K562 (cell line): ENCODE data around the gene TSGA10IP. TPM values are rescaled to one million over a fixed set of nuclear protein-coding genes. Genes with fewer than 3 reads are reported as not detected.

Experiments used
- ATAC-seq: fragments of 200-7000 bp; cut with Tn5 transposase; 3 replicates; pipeline ENCODE4 v1.9.1; 2020; ENCODE audit warnings: moderate library complexity
- BruUV-seq: library from RNA; stranded (reverse); fragments of 400-500 nt; replicated peaks from 2 replicates; lab custom pipeline; 2021; lab: Mats Ljungman, UMichigan
- CTCF ChIA-PET: fragments of 300-600 bp; formaldehyde crosslinking; extraction: SDS; loops from one replicate; lab custom pipeline; 2021; ENCODE audit warnings: low intra/inter-chr PET ratio; lab: Yijun Ruan, JAX
- POLR2A ChIA-PET: fragments of 300-600, 350-650 bp; sonication (Branson Sonifier 250); formaldehyde crosslinking; extraction: SDS; loops from one replicate; lab custom pipeline; 2021; ENCODE audit warnings: antibody characterized with exemption, inconsistent platforms; lab: Yijun Ruan, JAX
- DNase-seq, 4 experiments: peaks; one replicate each; pipeline versions ENCODE4 v3.0.0 to v3.0.0-alpha.2; 2011 to 2018; ENCODE audit warnings: low spot score in 3 of 4, mixed read lengths in 3 of 4; ENCODE audit errors: extremely low read depth in 1 of 4
- FAIRE-seq: peaks from 2 replicates; lab custom pipeline; 2011; peaks lifted over from hg19 to GRCh38; lab: Jason Lieb, UNC
- H2AFZ ChIP-seq: 2 replicates; pipeline ENCODE4 v1.6.0; 2011; ENCODE audit warnings: low read depth, low read length, control low read depth, inconsistent platforms
- H3K27ac ChIP-seq: fragments of 200-600 bp; 3 replicates; pipeline ENCODE4 v1.8.0; 2011; ENCODE audit warnings: low read depth, mild to moderate bottlenecking, control low read depth, inconsistent platforms, low read length, moderate library complexity, mixed read lengths; ENCODE audit errors: extremely low read depth
- H3K27me3 ChIP-seq, 2 experiments: fragments of 300-600 bp in 1 of 2; 2 replicates in 1 of 2; 3 replicates in 1 of 2; pipeline versions ENCODE4 v1.6.0 to v1.8.0; 2011; ENCODE audit warnings: inconsistent platforms in 2 of 2, low read length in 2 of 2, mild to moderate bottlenecking in 1 of 2, mixed read lengths in 1 of 2, moderate library complexity in 1 of 2; ENCODE audit not compliant: control insufficient read depth in 2 of 2, insufficient read depth in 2 of 2
- H3K36me3 ChIP-seq: fragments of 300-600 bp; 3 replicates; pipeline ENCODE4 v1.8.0; 2011; ENCODE audit warnings: mild to moderate bottlenecking, low read length, inconsistent platforms; ENCODE audit not compliant: control insufficient read depth, insufficient read depth
- H3K4me1 ChIP-seq, 2 experiments: fragments of 200-600 bp in 1 of 2; replicated peaks in 1 of 2; 2 replicates in 1 of 2; 3 replicates in 1 of 2; pipeline versions ENCODE4 v1.5.1 to v1.8.0; 2011; ENCODE audit warnings: inconsistent platforms in 2 of 2, low read length in 2 of 2, mild to moderate bottlenecking in 1 of 2, mixed read lengths in 1 of 2, moderate library complexity in 1 of 2; ENCODE audit not compliant: control insufficient read depth in 2 of 2, insufficient read depth in 2 of 2
- H3K4me2 ChIP-seq: 2 replicates; pipeline ENCODE4 v1.6.1; 2011; ENCODE audit warnings: low read length, control low read depth, inconsistent platforms, mixed read lengths; ENCODE audit not compliant: insufficient read depth
- H3K4me3 ChIP-seq: fragments of 200-600 bp; sonication (generic), shearing (Covaris generic); 2 replicates; pipeline ENCODE4 v1.5.1; 2016; ENCODE audit warnings: control low read depth, inconsistent platforms
- H3K79me2 ChIP-seq: fragments of 200-600 bp; 3 replicates; pipeline ENCODE4 v1.8.0; 2011; ENCODE audit warnings: low read length, inconsistent platforms; ENCODE audit not compliant: control insufficient read depth, insufficient read depth
- H3K9ac ChIP-seq, 2 experiments: 2 replicates each; pipeline versions ENCODE4 v1.6.0 to v1.6.1; 2011; ENCODE audit warnings: low read depth in 2 of 2, low read length in 2 of 2, control low read depth in 1 of 2, inconsistent platforms in 1 of 2, mild to moderate bottlenecking in 1 of 2, mixed read lengths in 1 of 2; ENCODE audit not compliant: insufficient read depth in 1 of 2
- H3K9me1 ChIP-seq: one replicate; pipeline ENCODE4 v1.6.0; 2011; ENCODE audit warnings: inconsistent platforms, mild to moderate bottlenecking, low read length, moderate library complexity; ENCODE audit not compliant: control insufficient read depth, insufficient read depth
- H3K9me3 ChIP-seq: replicated peaks from 2 replicates; pipeline ENCODE4 v1.5.1; 2011; ENCODE audit warnings: low read depth, low read length, inconsistent platforms; ENCODE audit not compliant: control insufficient read depth, insufficient read depth
- H4K20me1 ChIP-seq: replicated peaks from 2 replicates; pipeline ENCODE4 v1.6.1; 2011; ENCODE audit warnings: low read length, inconsistent platforms, mixed read lengths; ENCODE audit not compliant: control insufficient read depth, insufficient read depth
- RBM39 ChIP-seq: fragments of 200-400 bp; formaldehyde crosslinking; optimal IDR thresholded peaks from 2 replicates; pipeline ENCODE3; 2018; ENCODE audit warnings: low read depth, low read length
- SIN3B ChIP-seq: fragments of 450-650 bp; IDR thresholded peaks from 2 replicates; pipeline ENCODE4 v1.6.1; 2017; ENCODE audit warnings: low read depth, mild to moderate bottlenecking, moderate library complexity
- SMAD3 ChIP-seq: fragments of 450-650 bp; formaldehyde crosslinking; conservative IDR thresholded peaks from 2 replicates; pipeline ENCODE4 v1.4.0; 2020; ENCODE audit warnings: mild to moderate bottlenecking
- ZFX ChIP-seq: sonication (generic); formaldehyde crosslinking; IDR thresholded peaks from 2 replicates; pipeline ENCODE4 v1.8.0; 2022; ENCODE audit warnings: mild to moderate bottlenecking, missing genetic modification reagents, moderate library complexity
- ZNF830 ChIP-seq: fragments of 250-450 bp; sonication (Bioruptor Pico); IDR thresholded peaks from 2 replicates; pipeline ENCODE4 v1.5.0; 2021; ENCODE audit warnings: mild to moderate bottlenecking
- WGBS: fragments of 100-300 bp; shearing (Covaris generic); methylation state at CpG from one replicate; pipeline ENCODE4 v1.1.6; 2016; ENCODE audit warnings: low coverage, mixed read lengths; ENCODE audit not compliant: insufficient coverage; ENCODE audit errors: missing lambda C conversion rate; 5-methylcytosine and 5-hydroxymethylcytosine counted together
- in situ Hi-C: fragments of 300-500 bp; cut with MboI; formaldehyde crosslinking; loops from 4 replicates; pipeline ENCODE4 v1.15.0; 2018; ENCODE audit warnings: inconsistent platforms, mixed read lengths
- intact Hi-C: fragments of 100-400 bp; cut with micrococcal nuclease; formaldehyde crosslinking; loops from 2 replicates; pipeline ENCODE4 v1.14.2; 2022
- polyA plus RNA-seq, 8 experiments: library from polyadenylated mRNA; depleted of rRNA in 4 of 8; stranded (reverse) in 5 of 8; unstranded in 3 of 8; fragments of >200 nt; fragmentation: Nextera tagmentation in 2 of 8; fragmentation: Illumina TruSeq in 1 of 8; extraction: Ambion mirVana in 2 of 8; extraction: Trizol in 1 of 8; gene quantifications; 2 replicates each; pipeline versions ENCODE4 v1.2.1 to v1.2.3, GENCODE V29; 2011 to 2014; ENCODE audit warnings: inconsistent platforms in 1 of 8, missing spikeins in 1 of 8
- total RNA-seq, 7 experiments: library from RNA; depleted of rRNA in 6 of 7; stranded (reverse); fragments of >200 nt in 6 of 7; fragmentation: Illumina TruSeq in 2 of 7; extraction: Trizol in 2 of 7; gene quantifications; 2 replicates each; pipeline versions ENCODE4 v1.2.1 to v1.2.3, GENCODE V29; 2011 to 2021; ENCODE audit warnings: low replicate concordance in 1 of 7
- TF ChIP-seq, protein P1 (sequence below): sonication (generic); formaldehyde crosslinking; IDR thresholded peaks from 2 replicates; pipeline ENCODE4 v1.8.0; 2022; ENCODE audit warnings: mild to moderate bottlenecking, missing genetic modification reagents
- TF ChIP-seq, protein P2 (sequence below): fragments of 450-650 bp; formaldehyde crosslinking; IDR thresholded peaks from 2 replicates; pipeline ENCODE4 v1.4.0; 2020; ENCODE audit warnings: mild to moderate bottlenecking, moderate library complexity
- TF ChIP-seq, protein P3 (sequence below): sonication (generic); formaldehyde crosslinking; IDR thresholded peaks from 2 replicates; pipeline ENCODE4 v1.8.0; 2022; ENCODE audit warnings: mild to moderate bottlenecking, missing genetic modification reagents

Gene TSGA10IP
- total and polyA plus RNA-seq, 9 of the 15 experiments (the other 6 are each of a cell fraction or from before 2014, with no cell fraction given), result not detected

DNA sequence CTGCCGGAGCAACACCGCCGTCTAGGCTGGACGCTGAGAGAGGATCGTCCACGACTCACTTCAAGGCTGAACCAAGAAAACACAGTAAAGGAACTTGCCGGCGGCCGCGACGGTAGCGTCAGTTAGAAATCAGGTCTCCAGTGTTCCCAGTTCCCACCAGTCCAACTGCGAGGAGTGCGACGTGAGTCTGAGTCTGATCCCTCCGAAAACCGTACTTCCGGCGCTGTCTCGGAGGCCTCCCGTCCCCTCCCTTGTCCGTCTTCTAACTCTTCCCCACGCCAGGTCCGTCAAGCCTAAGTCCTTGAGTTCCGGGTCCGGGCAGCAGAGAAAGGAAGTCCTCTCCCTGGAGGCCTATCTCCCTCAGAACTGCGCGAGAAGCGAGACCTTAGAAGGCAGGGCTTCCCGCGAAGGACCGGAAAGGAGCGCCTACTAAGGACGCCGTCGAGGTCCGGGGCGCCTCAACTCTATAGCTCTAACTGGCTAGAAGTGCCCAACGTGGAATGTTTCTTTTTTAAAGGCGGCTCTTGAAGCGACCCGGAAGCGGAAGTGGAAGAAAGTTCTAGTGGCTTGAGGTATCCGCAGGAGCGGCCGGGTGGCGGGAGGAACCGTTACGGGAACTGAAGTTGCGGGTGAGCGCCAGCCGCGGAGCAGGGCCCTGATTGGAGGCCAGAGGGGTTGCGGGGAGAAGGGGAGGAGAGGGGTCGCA lies 56.8 kb downstream of the TSGA10IP start, which contains the start of the genes BANF1 and EIF1AD (continued):
- TF ChIP-seq, protein P1, sequence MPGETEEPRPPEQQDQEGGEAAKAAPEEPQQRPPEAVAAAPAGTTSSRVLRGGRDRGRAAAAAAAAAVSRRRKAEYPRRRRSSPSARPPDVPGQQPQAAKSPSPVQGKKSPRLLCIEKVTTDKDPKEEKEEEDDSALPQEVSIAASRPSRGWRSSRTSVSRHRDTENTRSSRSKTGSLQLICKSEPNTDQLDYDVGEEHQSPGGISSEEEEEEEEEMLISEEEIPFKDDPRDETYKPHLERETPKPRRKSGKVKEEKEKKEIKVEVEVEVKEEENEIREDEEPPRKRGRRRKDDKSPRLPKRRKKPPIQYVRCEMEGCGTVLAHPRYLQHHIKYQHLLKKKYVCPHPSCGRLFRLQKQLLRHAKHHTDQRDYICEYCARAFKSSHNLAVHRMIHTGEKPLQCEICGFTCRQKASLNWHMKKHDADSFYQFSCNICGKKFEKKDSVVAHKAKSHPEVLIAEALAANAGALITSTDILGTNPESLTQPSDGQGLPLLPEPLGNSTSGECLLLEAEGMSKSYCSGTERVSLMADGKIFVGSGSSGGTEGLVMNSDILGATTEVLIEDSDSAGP, result peak; percentile 82; the same call in 1 of the 2 replicates
- TF ChIP-seq SMAD3 (CRISPR knock-in tag) (no peak), ZNF830 (CRISPR knock-in tag) (no peak), SIN3B (peak; percentile 98)

GRCh38 chr11:66002648-66003225 lies 57.5 kb downstream of the TSGA10IP start:
- in situ Hi-C loops (no loop called here), intact Hi-C loops (loop anchor here (2.0 to 5.0 kb wide), 2 partner anchors 42 to 65 kb away; partner anchors contain the start of gene SART1)
- peak overlapping the region; percentile 95 for H3K4me3 ChIP-seq
- peak overlapping the region; percentile 99 for H3K27ac ChIP-seq
- FAIRE-seq, result no peak
- H3K27me3 ChIP-seq, result no peaks in the 10 kb centered on the region
- no peaks in the 10 kb centered on the region for H3K9me3 ChIP-seq
- no peaks in the 10 kb centered on the region for H3K9me1 ChIP-seq
- H2AFZ ChIP-seq, result peak overlapping the region; percentile 99
- peak; percentile 82 for ATAC-seq
- no TSS peak for BruUV-seq
- peaks cover 26 to 28% of the 10 kb centered on the region in 2 experiments; a peak in 4 of 5 replicates for H3K4me1 ChIP-seq
- peaks cover 47% of the 10 kb centered on the region for H3K79me2 ChIP-seq
- ChIA-PET CTCF (interaction anchor here (0.7 kb wide), 1 partner anchor 464 kb away, joined by 3 read pairs; no protein-coding TSS in a partner anchor), POLR2A (interaction anchor here (0.6 to 1.5 kb wide), 10 partner anchors 11 to 291 kb away, joined by 3 to 9 read pairs (median 3); partner anchors contain the start of genes CCDC85B and KAT5)
- DNase-seq, result peak in 3 of 4 experiments; percentile 84 to 93 (median 93)
- WGBS, result 0% methylated on average over 11 of the region's 40 CpGs
- H3K9ac ChIP-seq, result peak overlapping the region; percentile 98
- peak overlapping the region; percentile 100 for H3K4me2 ChIP-seq
- peaks cover 56% of the 10 kb centered on the region for H3K36me3 ChIP-seq
- H4K20me1 ChIP-seq, result peaks cover 3% of the 10 kb centered on the region; the same call in 1 of the 2 replicates
- TF ChIP-seq, protein P2, sequence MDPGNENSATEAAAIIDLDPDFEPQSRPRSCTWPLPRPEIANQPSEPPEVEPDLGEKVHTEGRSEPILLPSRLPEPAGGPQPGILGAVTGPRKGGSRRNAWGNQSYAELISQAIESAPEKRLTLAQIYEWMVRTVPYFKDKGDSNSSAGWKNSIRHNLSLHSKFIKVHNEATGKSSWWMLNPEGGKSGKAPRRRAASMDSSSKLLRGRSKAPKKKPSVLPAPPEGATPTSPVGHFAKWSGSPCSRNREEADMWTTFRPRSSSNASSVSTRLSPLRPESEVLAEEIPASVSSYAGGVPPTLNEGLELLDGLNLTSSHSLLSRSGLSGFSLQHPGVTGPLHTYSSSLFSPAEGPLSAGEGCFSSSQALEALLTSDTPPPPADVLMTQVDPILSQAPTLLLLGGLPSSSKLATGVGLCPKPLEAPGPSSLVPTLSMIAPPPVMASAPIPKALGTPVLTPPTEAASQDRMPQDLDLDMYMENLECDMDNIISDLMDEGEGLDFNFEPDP (CRISPR knock-in tag), result 0 out of 2 replicates have a peak, but pooled peaks have one; percentile 17
- TF ChIP-seq ZFX (CRISPR knock-in tag), result no peak
- no peak for TF ChIP-seq RBM39
- TF ChIP-seq, protein P3, sequence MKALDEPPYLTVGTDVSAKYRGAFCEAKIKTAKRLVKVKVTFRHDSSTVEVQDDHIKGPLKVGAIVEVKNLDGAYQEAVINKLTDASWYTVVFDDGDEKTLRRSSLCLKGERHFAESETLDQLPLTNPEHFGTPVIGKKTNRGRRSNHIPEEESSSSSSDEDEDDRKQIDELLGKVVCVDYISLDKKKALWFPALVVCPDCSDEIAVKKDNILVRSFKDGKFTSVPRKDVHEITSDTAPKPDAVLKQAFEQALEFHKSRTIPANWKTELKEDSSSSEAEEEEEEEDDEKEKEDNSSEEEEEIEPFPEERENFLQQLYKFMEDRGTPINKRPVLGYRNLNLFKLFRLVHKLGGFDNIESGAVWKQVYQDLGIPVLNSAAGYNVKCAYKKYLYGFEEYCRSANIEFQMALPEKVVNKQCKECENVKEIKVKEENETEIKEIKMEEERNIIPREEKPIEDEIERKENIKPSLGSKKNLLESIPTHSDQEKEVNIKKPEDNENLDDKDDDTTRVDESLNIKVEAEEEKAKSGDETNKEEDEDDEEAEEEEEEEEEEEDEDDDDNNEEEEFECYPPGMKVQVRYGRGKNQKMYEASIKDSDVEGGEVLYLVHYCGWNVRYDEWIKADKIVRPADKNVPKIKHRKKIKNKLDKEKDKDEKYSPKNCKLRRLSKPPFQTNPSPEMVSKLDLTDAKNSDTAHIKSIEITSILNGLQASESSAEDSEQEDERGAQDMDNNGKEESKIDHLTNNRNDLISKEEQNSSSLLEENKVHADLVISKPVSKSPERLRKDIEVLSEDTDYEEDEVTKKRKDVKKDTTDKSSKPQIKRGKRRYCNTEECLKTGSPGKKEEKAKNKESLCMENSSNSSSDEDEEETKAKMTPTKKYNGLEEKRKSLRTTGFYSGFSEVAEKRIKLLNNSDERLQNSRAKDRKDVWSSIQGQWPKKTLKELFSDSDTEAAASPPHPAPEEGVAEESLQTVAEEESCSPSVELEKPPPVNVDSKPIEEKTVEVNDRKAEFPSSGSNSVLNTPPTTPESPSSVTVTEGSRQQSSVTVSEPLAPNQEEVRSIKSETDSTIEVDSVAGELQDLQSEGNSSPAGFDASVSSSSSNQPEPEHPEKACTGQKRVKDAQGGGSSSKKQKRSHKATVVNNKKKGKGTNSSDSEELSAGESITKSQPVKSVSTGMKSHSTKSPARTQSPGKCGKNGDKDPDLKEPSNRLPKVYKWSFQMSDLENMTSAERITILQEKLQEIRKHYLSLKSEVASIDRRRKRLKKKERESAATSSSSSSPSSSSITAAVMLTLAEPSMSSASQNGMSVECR, result no peak
